ENCODE data around the gene VPS4B. TPM values are rescaled to one million over a fixed set of nuclear protein-coding genes. Genes with fewer than 3 reads are reported as not detected.

Gene VPS4B
- total RNA-seq, 1 donor from 2014 or later = 65.5 TPM

DNA sequence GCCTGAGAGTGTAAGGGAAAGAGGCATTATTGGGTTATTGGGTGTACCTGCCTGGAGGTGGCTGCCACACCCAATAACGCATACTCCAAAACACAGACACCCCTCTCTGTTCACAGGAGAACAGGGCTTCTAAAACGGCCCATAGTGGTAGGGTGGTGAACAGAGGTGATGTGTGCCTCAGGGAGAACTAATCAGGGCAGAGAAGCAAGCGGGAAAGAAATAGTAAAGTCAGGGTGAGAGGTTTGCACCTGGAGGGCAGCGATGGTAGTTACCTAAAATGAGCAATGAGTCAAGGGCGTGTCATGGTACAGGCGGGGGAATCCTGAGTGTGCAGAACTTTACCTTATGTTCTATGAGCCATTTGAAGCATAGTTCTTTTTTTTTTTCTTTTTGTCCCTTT lies 21.6 kb upstream of the VPS4B start:
- Histone ChIP-seq H3K36me3 (ENCODE audit: insufficient read depth, low read length) (no peaks in the 10 kb centered on the region), H3K9me3 (ENCODE audit: insufficient read depth, low read depth, low read length) (no peaks in the 10 kb centered on the region), H2AFZ (ENCODE audit: low read depth, low read length) (no peak overlapping the region), H3K27me3 (ENCODE audit: insufficient read depth, low read length) (no peaks in the 10 kb centered on the region), H3K4me1 (ENCODE audit: insufficient read depth, low read length) (no peaks in the 10 kb centered on the region), H3K4me3 (ENCODE audit: insufficient read depth, low read depth, low read length) (no peak overlapping the region), H3K4me2 (ENCODE audit: low read length) (no peak overlapping the region), H4K20me1 (ENCODE audit: insufficient read depth, low read length) (no peaks in the 10 kb centered on the region), H3K9ac (ENCODE audit: low read length) (no peak overlapping the region), H3K27ac (ENCODE audit: low read depth, low read length) (no peak overlapping the region), H3K79me2 (ENCODE audit: insufficient read depth, low read length) (no peaks in the 10 kb centered on the region)
- no peak for FAIRE-seq
- Mint-ChIP-seq H3K36me3 (ENCODE audit: low read depth, unreplicated experiment) (no peaks in the 10 kb centered on the region), H3K27ac (ENCODE audit: unreplicated experiment) (no peak overlapping the region), H3K9me3 (ENCODE audit: unreplicated experiment) (no peaks in the 10 kb centered on the region), H3K4me3 (ENCODE audit: unreplicated experiment) (no peak overlapping the region), H3K4me1 (ENCODE audit: low read depth, unreplicated experiment) (peaks cover 4% of the 10 kb centered on the region), H3K27me3 (ENCODE audit: low read depth, unreplicated experiment) (peaks cover 3% of the 10 kb centered on the region)
- TF ChIP-seq CTCF (IDR thresholded peaks at IDR 0.05; ENCODE audit: insufficient read depth, low read depth, low read length) (no peak), EZH2 (IDR thresholded peaks at IDR 0.05; ENCODE audit: insufficient read depth, low read length) (no peak)
- no peak for DNase-seq (ENCODE audit: low read depth)

DNA sequence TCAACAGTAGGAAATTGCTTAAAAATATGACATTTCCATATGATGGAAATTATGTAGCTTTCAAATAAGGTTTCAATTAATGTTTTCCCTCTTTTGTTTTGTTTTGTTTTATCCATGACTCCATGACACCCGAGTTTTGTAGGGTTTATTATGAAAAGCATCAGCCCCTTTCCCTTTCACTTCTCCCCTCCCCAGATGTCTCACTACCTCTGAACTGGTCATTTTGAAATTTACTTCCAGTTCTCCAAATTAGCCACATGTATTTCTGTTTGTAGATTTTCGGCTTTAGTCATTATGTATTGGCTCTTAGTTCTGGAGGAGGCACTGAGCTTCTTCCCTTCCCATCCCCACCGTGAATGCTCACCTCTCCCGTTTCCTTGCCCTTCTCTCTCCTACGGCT lies 18.6 kb upstream of the VPS4B start:
- H2AFZ ChIP-seq (ENCODE audit: low read depth, low read length) = no peak overlapping the region
- H3K4me3 ChIP-seq (ENCODE audit: insufficient read depth, low read depth, low read length) = no peak overlapping the region
- no peak overlapping the region for H3K27ac ChIP-seq (ENCODE audit: low read depth, low read length)
- H3K9ac ChIP-seq (ENCODE audit: low read length) = no peak overlapping the region
- H3K4me1 ChIP-seq (ENCODE audit: insufficient read depth, low read length) = no peaks in the 10 kb centered on the region
- Mint-ChIP-seq H3K4me3 (ENCODE audit: unreplicated experiment) (no peak overlapping the region), H3K36me3 (ENCODE audit: low read depth, unreplicated experiment) (no peaks in the 10 kb centered on the region), H3K27ac (ENCODE audit: unreplicated experiment) (no peak overlapping the region), H3K27me3 (ENCODE audit: low read depth, unreplicated experiment) (peaks cover 3% of the 10 kb centered on the region), H3K4me1 (ENCODE audit: low read depth, unreplicated experiment) (peaks cover 8% of the 10 kb centered on the region), H3K9me3 (ENCODE audit: unreplicated experiment) (no peaks in the 10 kb centered on the region)
- no peak for TF ChIP-seq CTCF (IDR thresholded peaks at IDR 0.05; ENCODE audit: insufficient read depth, low read depth, low read length)
- TF ChIP-seq EZH2 (IDR thresholded peaks at IDR 0.05; ENCODE audit: insufficient read depth, low read length) = no peak
- no peak for FAIRE-seq
- H3K4me2 ChIP-seq (ENCODE audit: low read length) = no peak overlapping the region
- H3K9me3 ChIP-seq (ENCODE audit: insufficient read depth, low read depth, low read length) = no peaks in the 10 kb centered on the region
- no peaks in the 10 kb centered on the region for H4K20me1 ChIP-seq (ENCODE audit: insufficient read depth, low read length)
- H3K27me3 ChIP-seq (ENCODE audit: insufficient read depth, low read length) = no peaks in the 10 kb centered on the region
- H3K36me3 ChIP-seq (ENCODE audit: insufficient read depth, low read length) = no peaks in the 10 kb centered on the region
- H3K79me2 ChIP-seq (ENCODE audit: insufficient read depth, low read length) = no peaks in the 10 kb centered on the region
- DNase-seq (ENCODE audit: low read depth) = no peak

DNA sequence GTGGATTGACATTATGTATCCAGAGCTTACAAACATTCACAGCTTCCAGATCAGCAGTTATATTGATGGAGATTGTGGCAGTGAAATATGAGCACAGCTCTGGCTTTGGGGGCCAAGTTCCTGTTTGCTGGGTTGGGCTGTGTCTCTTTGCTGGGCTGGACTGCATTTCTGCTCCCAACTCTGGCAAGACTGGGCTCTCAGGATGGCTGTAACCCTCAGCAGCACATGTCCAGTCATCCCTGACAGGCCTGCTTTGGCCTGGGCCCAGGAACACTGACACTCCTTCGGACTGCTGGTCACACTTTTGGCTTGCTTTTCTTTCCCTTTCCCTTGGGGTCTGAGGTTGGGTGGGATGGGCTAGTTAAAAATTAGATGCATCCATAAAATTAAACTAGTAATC lies 17.9 kb upstream of the VPS4B start:
- no peaks in the 10 kb centered on the region for H3K9me3 Mint-ChIP-seq (ENCODE audit: unreplicated experiment)
- no peak overlapping the region for H3K9ac ChIP-seq (ENCODE audit: low read length)
- no peaks in the 10 kb centered on the region for H3K36me3 ChIP-seq (ENCODE audit: insufficient read depth, low read length)
- H3K27ac ChIP-seq (ENCODE audit: low read depth, low read length) = no peak overlapping the region
- no peak overlapping the region for H3K27ac Mint-ChIP-seq (ENCODE audit: unreplicated experiment)
- no peaks in the 10 kb centered on the region for H3K4me1 ChIP-seq (ENCODE audit: insufficient read depth, low read length)
- no peak overlapping the region for H3K4me3 Mint-ChIP-seq (ENCODE audit: unreplicated experiment)
- no peaks in the 10 kb centered on the region for H3K36me3 Mint-ChIP-seq (ENCODE audit: low read depth, unreplicated experiment)
- no peaks in the 10 kb centered on the region for H4K20me1 ChIP-seq (ENCODE audit: insufficient read depth, low read length)
- peaks cover 3% of the 10 kb centered on the region for H3K27me3 Mint-ChIP-seq (ENCODE audit: low read depth, unreplicated experiment)
- H3K27me3 ChIP-seq (ENCODE audit: insufficient read depth, low read length) = peaks cover 4% of the 10 kb centered on the region
- H3K9me3 ChIP-seq (ENCODE audit: insufficient read depth, low read depth, low read length) = no peaks in the 10 kb centered on the region
- no peak for FAIRE-seq
- TF ChIP-seq CTCF (IDR thresholded peaks at IDR 0.05; ENCODE audit: insufficient read depth, low read depth, low read length) = no peak
- no peak for TF ChIP-seq EZH2 (IDR thresholded peaks at IDR 0.05; ENCODE audit: insufficient read depth, low read length)
- H3K79me2 ChIP-seq (ENCODE audit: insufficient read depth, low read length) = no peaks in the 10 kb centered on the region
- no peak overlapping the region for H3K4me3 ChIP-seq (ENCODE audit: insufficient read depth, low read depth, low read length)
- no peak for DNase-seq (ENCODE audit: low read depth)
- H2AFZ ChIP-seq (ENCODE audit: low read depth, low read length) = no peak overlapping the region
- H3K4me2 ChIP-seq (ENCODE audit: low read length) = no peak overlapping the region
- H3K4me1 Mint-ChIP-seq (ENCODE audit: low read depth, unreplicated experiment) = peaks cover 8% of the 10 kb centered on the region

Measured in astrocyte (in vitro differentiated cells and primary cell).